HCT116 (cell line): ENCODE data around the gene TTC1. TPM values are rescaled to one million over a fixed set of nuclear protein-coding genes. Genes with fewer than 3 reads are reported as not detected.

Source experiments
- ATAC-seq: fragments of 200-7000 bp; cut with Tn5 transposase; 2 replicates; pipeline ENCODE4 v1.9.1; 2020; ENCODE audit warnings: mild to moderate bottlenecking, moderate library complexity
- BruUV-seq: library from RNA; stranded (reverse); fragments of 400-500 nt; replicated peaks from 2 replicates; lab custom pipeline; 2021; lab: Mats Ljungman, UMichigan
- CTCF ChIA-PET: fragments of 300-600 bp; sonication (Branson Sonifier 250); formaldehyde crosslinking; loops from one replicate; lab custom pipeline; 2021; ENCODE audit warnings: antibody characterized with exemption; lab: Charles Lee
- POLR2A ChIA-PET: fragments of 300-600, 350-600 bp; sonication (Branson Sonifier 250); formaldehyde crosslinking; loops from one replicate; lab custom pipeline; 2021; ENCODE audit warnings: antibody characterized with exemption; lab: Charles Lee
- RAD21 ChIA-PET, 2 experiments: fragments of 300-600 bp; sonication (Branson Sonifier 250); formaldehyde crosslinking; loops; one replicate each; lab custom pipeline; 2023; ENCODE audit warnings: low total read pairs in 2 of 2; ENCODE audit not compliant: uncharacterized antibody in 2 of 2, unreplicated experiment in 2 of 2, low non-redundant PET in 1 of 2; lab: Charles Lee
- DNase-seq: peaks from one replicate; pipeline ENCODE4 v3.0.0-alpha.2; 2010; ENCODE audit warnings: low read depth, low spot score
- H2AFZ ChIP-seq: fragments of 200-600 bp; shearing (Covaris generic), sonication (generic); 2 replicates; pipeline ENCODE4 v1.6.1; 2017; ENCODE audit warnings: low read depth, mixed run types, mixed read lengths, antibody characterized with exemption, low read length; ENCODE audit not compliant: poor library complexity, severe bottlenecking
- H3K27ac ChIP-seq: 2 replicates; pipeline ENCODE4 v1.5.1; 2012; ENCODE audit warnings: low read depth, low read length
- H3K27me3 ChIP-seq: fragments of 200-600 bp; sonication (generic); 2 replicates; pipeline ENCODE4 v1.6.1; 2016; ENCODE audit warnings: mixed run types, low read length, mixed read lengths; ENCODE audit not compliant: insufficient read depth
- H3K36me3 ChIP-seq, 2 experiments: fragments of 200-500 bp in 1 of 2; fragments of 200-600 bp in 1 of 2; sonication (Bioruptor generic) in 1 of 2; sonication (generic) in 1 of 2; 2 replicates each; pipeline versions ENCODE4 v1.5.1 to v1.6.1; 2014 to 2016; ENCODE audit warnings: low read length in 2 of 2, inconsistent platforms in 1 of 2, mixed read lengths in 1 of 2, mixed run types in 1 of 2; ENCODE audit not compliant: insufficient read depth in 2 of 2, control insufficient read depth in 1 of 2
- H3K4me1 ChIP-seq, 2 experiments: fragments of 200-600 bp in 1 of 2; sonication (generic) in 1 of 2; 2 replicates each; pipeline versions ENCODE4 v1.5.1 to v1.6.1; 2012 to 2017; ENCODE audit warnings: low read length in 2 of 2, inconsistent platforms in 1 of 2, mild to moderate bottlenecking in 1 of 2, mixed read lengths in 1 of 2, mixed run types in 1 of 2, moderate library complexity in 1 of 2; ENCODE audit not compliant: insufficient read depth in 2 of 2, control insufficient read depth in 1 of 2
- H3K4me2 ChIP-seq: fragments of 200-600 bp; sonication (generic); 2 replicates; pipeline ENCODE4 v1.6.1; 2017; ENCODE audit warnings: mixed run types, low read length, mixed read lengths
- H3K4me3 ChIP-seq, 2 experiments: fragments of 200-600 bp in 1 of 2; sonication (generic) in 1 of 2; replicated peaks in 1 of 2; 2 replicates each; pipeline ENCODE4 v1.5.1; 2011 to 2016; ENCODE audit warnings: low read length in 2 of 2, control low read depth in 1 of 2, low read depth in 1 of 2, mild to moderate bottlenecking in 1 of 2, mixed read lengths in 1 of 2, mixed run types in 1 of 2
- H3K79me2 ChIP-seq: fragments of 200-600 bp; sonication (generic); 2 replicates; pipeline ENCODE4 v1.6.1; 2017; ENCODE audit warnings: mild to moderate bottlenecking, mixed run types, low read length, moderate library complexity, mixed read lengths; ENCODE audit not compliant: insufficient read depth
- H3K9ac ChIP-seq: fragments of 200-600 bp; sonication (generic); 2 replicates; pipeline ENCODE4 v1.6.1; 2016; ENCODE audit warnings: low read length, mixed read lengths
- H3K9me2 ChIP-seq: fragments of 200-600 bp; sonication (generic), shearing (Covaris generic); 2 replicates; pipeline ENCODE4 v1.6.1; 2017; ENCODE audit warnings: mixed run types, mild to moderate bottlenecking, moderate library complexity; ENCODE audit not compliant: insufficient read depth
- H3K9me3 ChIP-seq, 2 experiments: fragments of 200-500 bp in 1 of 2; fragments of 200-600 bp in 1 of 2; sonication (Bioruptor generic) in 1 of 2; sonication (generic) in 1 of 2; 2 replicates each; pipeline ENCODE4 v1.6.1; 2014 to 2017; ENCODE audit warnings: low read length in 2 of 2, mixed read lengths in 2 of 2, inconsistent platforms in 1 of 2, low read depth in 1 of 2, mild to moderate bottlenecking in 1 of 2, mixed run types in 1 of 2, moderate library complexity in 1 of 2; ENCODE audit not compliant: control insufficient read depth in 1 of 2, insufficient read depth in 1 of 2
- H4K20me1 ChIP-seq: fragments of 200-600 bp; sonication (generic), shearing (Covaris generic); 2 replicates; pipeline ENCODE4 v1.6.1; 2017; ENCODE audit warnings: mixed run types, mild to moderate bottlenecking, moderate library complexity; ENCODE audit not compliant: insufficient read depth
- CBX3 ChIP-seq: IDR thresholded peaks from 2 replicates; pipeline ENCODE4 v1.6.1; 2012; ENCODE audit warnings: low read depth
- CEBPB ChIP-seq: IDR thresholded peaks from 2 replicates; pipeline ENCODE4 v1.6.1; 2012; ENCODE audit warnings: low read depth
- EGR1 ChIP-seq: IDR thresholded peaks from 2 replicates; pipeline ENCODE4 v1.6.1; 2012; ENCODE audit warnings: low read depth
- ELF1 ChIP-seq: IDR thresholded peaks from 2 replicates; pipeline ENCODE4 v1.6.1; 2012; ENCODE audit warnings: low read depth, borderline replicate concordance
- EZH2 ChIP-seq: fragments of 200-600 bp; sonication (generic); IDR thresholded peaks from 2 replicates; pipeline ENCODE4 v1.6.1; 2017; ENCODE audit warnings: antibody characterized with exemption, mixed run types
- JUND ChIP-seq: IDR thresholded peaks from 2 replicates; pipeline ENCODE4 v1.6.1; 2012
- MAX ChIP-seq: IDR thresholded peaks from 2 replicates; pipeline ENCODE4 v1.6.1; 2012
- SIN3A ChIP-seq: IDR thresholded peaks from 2 replicates; pipeline ENCODE4 v1.6.1; 2012; ENCODE audit warnings: low read depth
- YY1 ChIP-seq: IDR thresholded peaks from 2 replicates; pipeline ENCODE4 v1.6.1; 2011; ENCODE audit warnings: low read length, low read depth, moderate library complexity, mild to moderate bottlenecking; ENCODE audit not compliant: insufficient replicate concordance; ENCODE audit errors: extremely low read depth
- ZBTB33 ChIP-seq: IDR thresholded peaks from 2 replicates; pipeline ENCODE4 v1.6.1; 2011; ENCODE audit warnings: mild to moderate bottlenecking, low read length, moderate library complexity; ENCODE audit not compliant: insufficient replicate concordance; ENCODE audit errors: extremely low read depth
- ZFX ChIP-seq: fragments of 450-650 bp; IDR thresholded peaks from 2 replicates; pipeline ENCODE4 v1.6.1; 2017
- intact Hi-C: fragments of 100-400 bp; cut with micrococcal nuclease; formaldehyde crosslinking; loops from 2 replicates; pipeline ENCODE4 v1.10.0; 2022
- total RNA-seq: library from RNA; stranded (reverse); gene quantifications from one replicate; pipeline ENCODE4 v1.2.1, GENCODE V29; 2021; ENCODE audit not compliant: unreplicated experiment
- TF ChIP-seq, protein P1 (sequence below), 3 experiments: fragments of 200-600 bp in 1 of 3; sonication (generic) in 1 of 3; IDR thresholded peaks in 2 of 3; conservative IDR thresholded peaks in 1 of 3; 2 replicates each; pipeline ENCODE4 v1.5.1; 2012 to 2017; ENCODE audit warnings: low read depth in 2 of 3, low read length in 2 of 3, antibody characterized with exemption in 1 of 3, borderline replicate concordance in 1 of 3, control low read depth in 1 of 3, mild to moderate bottlenecking in 1 of 3, mixed read lengths in 1 of 3, mixed run types in 1 of 3, moderate library complexity in 1 of 3; ENCODE audit not compliant: insufficient read depth in 1 of 3
- TF ChIP-seq, protein P2 (sequence below): IDR thresholded peaks from 2 replicates; pipeline ENCODE4 v1.6.1; 2012; ENCODE audit warnings: low read depth

Gene TTC1
- total RNA-seq, 1 experiment from 2014 or later, result 48.1 TPM

GRCh38 chr5:160083501-160083900 lies 74.6 kb downstream of the TTC1 start:
- H3K27ac ChIP-seq, result no peak overlapping the region
- no peak for ATAC-seq

More at GRCh38 chr5:160083501-160083900, 74.6 kb downstream of the TTC1 start:
- no peak for DNase-seq
- Histone ChIP-seq H3K36me3 (no peaks in the 10 kb centered on the region), H3K27me3 (no peaks in the 10 kb centered on the region), H3K9me3 (no peaks in the 10 kb centered on the region), H3K9me2 (no peaks in the 10 kb centered on the region), H2AFZ (no peak overlapping the region), H3K4me2 (peak overlapping the region; percentile 23), H3K79me2 (no peaks in the 10 kb centered on the region), H4K20me1 (no peaks in the 10 kb centered on the region), H3K9ac (no peak overlapping the region), H3K4me1 (peaks cover 0 to 12% of the 10 kb centered on the region in 2 experiments; a peak in 2 of 4 replicates), H3K4me3 (no peak overlapping the region)
- CTCF ChIA-PET, result no interaction called here
- BruUV-seq, result no TSS peak
- TF ChIP-seq, protein P1, sequence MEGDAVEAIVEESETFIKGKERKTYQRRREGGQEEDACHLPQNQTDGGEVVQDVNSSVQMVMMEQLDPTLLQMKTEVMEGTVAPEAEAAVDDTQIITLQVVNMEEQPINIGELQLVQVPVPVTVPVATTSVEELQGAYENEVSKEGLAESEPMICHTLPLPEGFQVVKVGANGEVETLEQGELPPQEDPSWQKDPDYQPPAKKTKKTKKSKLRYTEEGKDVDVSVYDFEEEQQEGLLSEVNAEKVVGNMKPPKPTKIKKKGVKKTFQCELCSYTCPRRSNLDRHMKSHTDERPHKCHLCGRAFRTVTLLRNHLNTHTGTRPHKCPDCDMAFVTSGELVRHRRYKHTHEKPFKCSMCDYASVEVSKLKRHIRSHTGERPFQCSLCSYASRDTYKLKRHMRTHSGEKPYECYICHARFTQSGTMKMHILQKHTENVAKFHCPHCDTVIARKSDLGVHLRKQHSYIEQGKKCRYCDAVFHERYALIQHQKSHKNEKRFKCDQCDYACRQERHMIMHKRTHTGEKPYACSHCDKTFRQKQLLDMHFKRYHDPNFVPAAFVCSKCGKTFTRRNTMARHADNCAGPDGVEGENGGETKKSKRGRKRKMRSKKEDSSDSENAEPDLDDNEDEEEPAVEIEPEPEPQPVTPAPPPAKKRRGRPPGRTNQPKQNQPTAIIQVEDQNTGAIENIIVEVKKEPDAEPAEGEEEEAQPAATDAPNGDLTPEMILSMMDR (IDR thresholded peaks at IDR 0.05 in 2 of 3, conservative IDR thresholded peaks at IDR 0.05 in 1 of 3; ENCODE audit: borderline replicate concordance in 1 of 3, insufficient read depth in 1 of 3, low read depth in 2 of 3, low read length in 2 of 3), result no peak
- no peak for TF ChIP-seq CBX3
- TF ChIP-seq JUND, result no peak
- no peak for TF ChIP-seq MAX
- TF ChIP-seq CEBPB, result no peak
- TF ChIP-seq, protein P2, sequence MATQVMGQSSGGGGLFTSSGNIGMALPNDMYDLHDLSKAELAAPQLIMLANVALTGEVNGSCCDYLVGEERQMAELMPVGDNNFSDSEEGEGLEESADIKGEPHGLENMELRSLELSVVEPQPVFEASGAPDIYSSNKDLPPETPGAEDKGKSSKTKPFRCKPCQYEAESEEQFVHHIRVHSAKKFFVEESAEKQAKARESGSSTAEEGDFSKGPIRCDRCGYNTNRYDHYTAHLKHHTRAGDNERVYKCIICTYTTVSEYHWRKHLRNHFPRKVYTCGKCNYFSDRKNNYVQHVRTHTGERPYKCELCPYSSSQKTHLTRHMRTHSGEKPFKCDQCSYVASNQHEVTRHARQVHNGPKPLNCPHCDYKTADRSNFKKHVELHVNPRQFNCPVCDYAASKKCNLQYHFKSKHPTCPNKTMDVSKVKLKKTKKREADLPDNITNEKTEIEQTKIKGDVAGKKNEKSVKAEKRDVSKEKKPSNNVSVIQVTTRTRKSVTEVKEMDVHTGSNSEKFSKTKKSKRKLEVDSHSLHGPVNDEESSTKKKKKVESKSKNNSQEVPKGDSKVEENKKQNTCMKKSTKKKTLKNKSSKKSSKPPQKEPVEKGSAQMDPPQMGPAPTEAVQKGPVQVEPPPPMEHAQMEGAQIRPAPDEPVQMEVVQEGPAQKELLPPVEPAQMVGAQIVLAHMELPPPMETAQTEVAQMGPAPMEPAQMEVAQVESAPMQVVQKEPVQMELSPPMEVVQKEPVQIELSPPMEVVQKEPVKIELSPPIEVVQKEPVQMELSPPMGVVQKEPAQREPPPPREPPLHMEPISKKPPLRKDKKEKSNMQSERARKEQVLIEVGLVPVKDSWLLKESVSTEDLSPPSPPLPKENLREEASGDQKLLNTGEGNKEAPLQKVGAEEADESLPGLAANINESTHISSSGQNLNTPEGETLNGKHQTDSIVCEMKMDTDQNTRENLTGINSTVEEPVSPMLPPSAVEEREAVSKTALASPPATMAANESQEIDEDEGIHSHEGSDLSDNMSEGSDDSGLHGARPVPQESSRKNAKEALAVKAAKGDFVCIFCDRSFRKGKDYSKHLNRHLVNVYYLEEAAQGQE, result no peak
- TF ChIP-seq SIN3A, result no peak
- no peak for TF ChIP-seq EGR1
- no peak for TF ChIP-seq ZBTB33
- TF ChIP-seq YY1, result no peak
- no peak for TF ChIP-seq ZFX
- TF ChIP-seq ELF1, result no peak
- no peak for TF ChIP-seq EZH2
- POLR2A ChIA-PET, result no interaction called here
- intact Hi-C loops, result no loop called here
- RAD21 ChIA-PET, result no interaction called here
